Astrocyte (in vitro differentiated cells and primary cell): ENCODE results near the gene MAN1A1. TPM values are rescaled to one million over a fixed set of nuclear protein-coding genes. Genes with fewer than 3 reads are reported as not detected.

ENCODE experiments used
- DNase-seq: peaks from one replicate; pipeline ENCODE4 v3.0.0-alpha.2; 2010; ENCODE audit warnings: low read depth
- FAIRE-seq: peaks from 2 replicates; lab custom pipeline; 2011; peaks lifted over from hg19 to GRCh38; lab: Jason Lieb, UNC
- H2AFZ ChIP-seq: 2 replicates; pipeline ENCODE4 v1.6.0; 2012; ENCODE audit warnings: low read depth, low read length, inconsistent platforms
- H3K27ac ChIP-seq: 2 replicates; pipeline ENCODE4 v1.5.1; 2011; ENCODE audit warnings: low read depth, low read length, inconsistent platforms
- H3K27me3 ChIP-seq: 2 replicates; pipeline ENCODE4 v1.6.0; 2011; ENCODE audit warnings: low read length, inconsistent platforms; ENCODE audit not compliant: insufficient read depth
- H3K36me3 ChIP-seq: 2 replicates; pipeline ENCODE4 v1.5.1; 2011; ENCODE audit warnings: low read length, inconsistent platforms; ENCODE audit not compliant: insufficient read depth
- H3K4me1 ChIP-seq: 2 replicates; pipeline ENCODE4 v1.5.1; 2011; ENCODE audit warnings: low read length, inconsistent platforms; ENCODE audit not compliant: insufficient read depth
- H3K4me2 ChIP-seq: 2 replicates; pipeline ENCODE4 v1.6.0; 2012; ENCODE audit warnings: low read length, inconsistent platforms
- H3K4me3 ChIP-seq: 2 replicates; pipeline ENCODE4 v1.5.1; 2011; ENCODE audit warnings: low read depth, mild to moderate bottlenecking, low read length, inconsistent platforms; ENCODE audit not compliant: insufficient read depth
- H3K79me2 ChIP-seq: 2 replicates; pipeline ENCODE4 v1.6.0; 2012; ENCODE audit warnings: mild to moderate bottlenecking, low read length, inconsistent platforms; ENCODE audit not compliant: insufficient read depth
- H3K9ac ChIP-seq: 2 replicates; pipeline ENCODE4 v1.6.0; 2012; ENCODE audit warnings: mild to moderate bottlenecking, low read length, inconsistent platforms
- H3K9me3 ChIP-seq: 2 replicates; pipeline ENCODE4 v1.5.1; 2012; ENCODE audit warnings: low read depth, mild to moderate bottlenecking, low read length, inconsistent platforms; ENCODE audit not compliant: insufficient read depth
- H4K20me1 ChIP-seq: 2 replicates; pipeline ENCODE4 v1.6.0; 2012; ENCODE audit warnings: low read length, inconsistent platforms; ENCODE audit not compliant: insufficient read depth
- H3K27ac Mint-ChIP-seq: one replicate; pipeline ENCODE4 v1.8.0; 2021; ENCODE audit warnings: mild to moderate bottlenecking, mixed read lengths; ENCODE audit not compliant: unreplicated experiment
- H3K27me3 Mint-ChIP-seq: one replicate; pipeline ENCODE4 v1.8.0; 2021; ENCODE audit warnings: low read depth, mixed read lengths; ENCODE audit not compliant: unreplicated experiment
- H3K36me3 Mint-ChIP-seq: one replicate; pipeline ENCODE4 v1.8.0; 2021; ENCODE audit warnings: low read depth, mixed read lengths; ENCODE audit not compliant: unreplicated experiment
- H3K4me1 Mint-ChIP-seq: one replicate; pipeline ENCODE4 v1.8.0; 2021; ENCODE audit warnings: low read depth, mixed read lengths; ENCODE audit not compliant: unreplicated experiment
- H3K4me3 Mint-ChIP-seq: one replicate; pipeline ENCODE4 v1.8.0; 2021; ENCODE audit warnings: mild to moderate bottlenecking, moderate library complexity, mixed read lengths; ENCODE audit not compliant: unreplicated experiment
- H3K9me3 Mint-ChIP-seq: one replicate; pipeline ENCODE4 v1.8.0; 2021; ENCODE audit warnings: mild to moderate bottlenecking, mixed read lengths; ENCODE audit not compliant: unreplicated experiment
- CTCF ChIP-seq: IDR thresholded peaks from 2 replicates; pipeline ENCODE4 v1.5.1; 2011; ENCODE audit warnings: low read depth, mild to moderate bottlenecking, inconsistent platforms, low read length, moderate library complexity; ENCODE audit not compliant: insufficient read depth
- EZH2 ChIP-seq: IDR thresholded peaks from 2 replicates; pipeline ENCODE4 v1.6.1; 2012; ENCODE audit warnings: mild to moderate bottlenecking, low read length, inconsistent platforms; ENCODE audit not compliant: insufficient read depth
- total RNA-seq: library from RNA; stranded (reverse); gene quantifications from 2 replicates; pipeline ENCODE4 v1.2.1, GENCODE V29; 2021

MAN1A1 gene
- total RNA-seq, 1 donor from 2014 or later, result 11.7 TPM

- Mint-ChIP-seq H3K4me1 (peaks cover 8% of the 10 kb centered on the region), H3K36me3 (peaks cover 5% of the 10 kb centered on the region), H3K27ac (no peak overlapping the region), H3K9me3 (peaks cover 8% of the 10 kb centered on the region), H3K27me3 (no peaks in the 10 kb centered on the region), H3K4me3 (no peak overlapping the region)
- no peak overlapping the region for H2AFZ ChIP-seq
- no peak overlapping the region for H3K4me2 ChIP-seq
- no peaks in the 10 kb centered on the region for H3K36me3 ChIP-seq
- H3K4me3 ChIP-seq, result no peak overlapping the region
- FAIRE-seq (no peak), DNase-seq (peak; percentile 6)
- no peaks in the 10 kb centered on the region for H3K27me3 ChIP-seq
- no peaks in the 10 kb centered on the region for H3K9me3 ChIP-seq
- H3K9ac ChIP-seq, result no peak overlapping the region
- no peak overlapping the region for H3K27ac ChIP-seq
- TF ChIP-seq EZH2 (no peak), CTCF (no peak)
- no peaks in the 10 kb centered on the region for H4K20me1 ChIP-seq
- no peaks in the 10 kb centered on the region for H3K79me2 ChIP-seq
- H3K4me1 ChIP-seq, result peaks cover 5% of the 10 kb centered on the region
Observed at GRCh38 chr6:119240257-119241110, 109.1 kb downstream of the MAN1A1 start.

- H3K9ac ChIP-seq, result no peak overlapping the region
- H3K36me3 Mint-ChIP-seq, result peaks cover 7% of the 10 kb centered on the region
- FAIRE-seq, result peak; percentile 100
- H3K4me1 ChIP-seq, result peaks cover 5% of the 10 kb centered on the region
- no peak overlapping the region for H2AFZ ChIP-seq
- H3K4me1 Mint-ChIP-seq, result peaks cover 8% of the 10 kb centered on the region
- H3K36me3 ChIP-seq, result no peaks in the 10 kb centered on the region
- no peak for TF ChIP-seq EZH2
- no peak for TF ChIP-seq CTCF
- no peak overlapping the region for H3K4me2 ChIP-seq
- DNase-seq, result no peak
- no peaks in the 10 kb centered on the region for H3K27me3 Mint-ChIP-seq
- no peaks in the 10 kb centered on the region for H3K79me2 ChIP-seq
- H4K20me1 ChIP-seq, result no peaks in the 10 kb centered on the region
- H3K27me3 ChIP-seq, result no peaks in the 10 kb centered on the region
- no peak overlapping the region for H3K4me3 ChIP-seq
- peaks cover 13% of the 10 kb centered on the region for H3K9me3 Mint-ChIP-seq
- no peak overlapping the region for H3K4me3 Mint-ChIP-seq
- H3K9me3 ChIP-seq, result no peaks in the 10 kb centered on the region
- H3K27ac ChIP-seq, result no peak overlapping the region
- no peak overlapping the region for H3K27ac Mint-ChIP-seq
Observed at GRCh38 chr6:119237177-119237715, 112.3 kb downstream of the MAN1A1 start.

GRCh38 chr6:119234941-119235340 lies 114.6 kb downstream of the MAN1A1 start:
- DNase-seq, result no peak
- H3K36me3 Mint-ChIP-seq, result peaks cover 9% of the 10 kb centered on the region
- H3K4me2 ChIP-seq, result no peak overlapping the region

More at GRCh38 chr6:119234941-119235340, 114.6 kb downstream of the MAN1A1 start:
- Histone ChIP-seq H4K20me1 (no peaks in the 10 kb centered on the region), H3K36me3 (no peaks in the 10 kb centered on the region), H3K9me3 (no peaks in the 10 kb centered on the region), H3K79me2 (no peaks in the 10 kb centered on the region), H2AFZ (no peak overlapping the region), H3K27me3 (no peaks in the 10 kb centered on the region), H3K4me1 (no peaks in the 10 kb centered on the region), H3K9ac (no peak overlapping the region), H3K4me3 (no peak overlapping the region), H3K27ac (no peak overlapping the region)
- Mint-ChIP-seq H3K9me3 (peaks cover 13% of the 10 kb centered on the region), H3K4me3 (no peak overlapping the region), H3K4me1 (no peaks in the 10 kb centered on the region), H3K27ac (no peak overlapping the region), H3K27me3 (no peaks in the 10 kb centered on the region)
- TF ChIP-seq EZH2 (no peak), CTCF (no peak)
- FAIRE-seq, result no peak
